ENCODE results near the gene STON2.

GRCh38 chr14:81392976-81393643 is 7.0 kb downstream of the STON2 start:
- TF ChIP-seq CTCF (IDR thresholded peaks at IDR 0.05) (no peak), POLR2A (IDR thresholded peaks at IDR 0.05) (no peak)

Data from body of pancreas (tissue), 4 donors.